ENCODE results near the gene FGD4. TPM values are rescaled to one million over a fixed set of nuclear protein-coding genes. Genes with fewer than 3 reads are reported as not detected.

Gene FGD4
- polyA plus RNA-seq, 1 donor from 2014 or later: 0.64 TPM

DNA sequence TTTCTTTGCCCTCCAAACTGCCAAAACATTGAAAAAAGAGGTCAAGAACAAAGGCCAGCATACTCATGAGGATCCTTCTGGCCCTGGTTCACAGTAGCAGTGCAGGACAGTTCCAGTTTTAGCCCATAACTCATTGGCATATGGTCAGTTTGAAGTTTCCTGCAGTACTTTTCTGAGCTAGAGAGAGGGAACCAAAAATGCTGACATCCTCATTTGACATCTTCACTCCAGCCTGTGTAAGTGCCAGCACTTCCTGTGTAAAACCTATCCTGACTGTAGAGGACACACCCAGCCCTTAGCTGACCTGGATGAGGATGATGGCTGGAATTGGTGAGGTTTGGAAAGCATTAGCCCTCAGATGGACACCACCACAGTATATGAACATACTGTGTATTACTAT, 84.1 kb downstream of the FGD4 start:
- H3K27ac Mint-ChIP-seq: no peak overlapping the region
- H3K4me1 Mint-ChIP-seq: peaks cover 30 to 35% (median 34%) of the 10 kb centered on the region in 3 donors
- H3K27me3 Mint-ChIP-seq: no peaks in the 10 kb centered on the region
- H3K4me3 Mint-ChIP-seq: peak overlapping the region in 3 of 4 donors; percentile 38 to 71 (median 56)
- no peaks in the 10 kb centered on the region for H3K36me3 Mint-ChIP-seq
- no peaks in the 10 kb centered on the region for H3K9me3 Mint-ChIP-seq

- no peaks in the 10 kb centered on the region for H3K27me3 Mint-ChIP-seq
- no peaks in the 10 kb centered on the region for H3K36me3 Mint-ChIP-seq
- no peaks in the 10 kb centered on the region for H3K9me3 Mint-ChIP-seq
- H3K27ac Mint-ChIP-seq: no peak overlapping the region
- H3K4me1 Mint-ChIP-seq: peaks cover 27 to 30% (median 30%) of the 10 kb centered on the region in 3 donors
- no peak overlapping the region for H3K4me3 Mint-ChIP-seq
These were observed 84.6 kb downstream of the FGD4 start for GRCh38 chr12:32483993-32484392.

DNA sequence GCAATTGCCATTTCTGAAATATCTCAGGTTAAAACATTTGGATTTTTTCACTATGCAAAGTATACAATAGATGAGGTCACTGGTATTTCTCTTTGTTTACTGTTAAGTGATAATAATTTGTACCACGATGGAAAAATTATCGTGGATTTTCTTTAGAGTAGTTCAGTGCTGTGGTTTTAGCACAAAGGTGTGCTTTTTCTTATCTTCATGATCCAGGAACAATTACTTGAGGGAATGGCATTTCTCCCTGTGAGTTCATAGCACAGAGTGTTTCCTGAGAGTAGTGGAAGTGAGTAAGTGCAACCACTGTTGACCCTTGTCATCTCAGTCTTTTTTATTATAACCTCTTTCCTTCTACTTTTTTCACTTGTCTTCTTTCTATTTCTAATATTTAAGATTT, 86.8 kb downstream of the FGD4 start:
- H3K27ac Mint-ChIP-seq: no peak overlapping the region
- no peaks in the 10 kb centered on the region for H3K9me3 Mint-ChIP-seq
- no peak overlapping the region for H3K4me3 Mint-ChIP-seq
- no peaks in the 10 kb centered on the region for H3K36me3 Mint-ChIP-seq
- peaks cover 28 to 30% (median 29%) of the 10 kb centered on the region in 3 donors for H3K4me1 Mint-ChIP-seq
- no peaks in the 10 kb centered on the region for H3K27me3 Mint-ChIP-seq

DNA sequence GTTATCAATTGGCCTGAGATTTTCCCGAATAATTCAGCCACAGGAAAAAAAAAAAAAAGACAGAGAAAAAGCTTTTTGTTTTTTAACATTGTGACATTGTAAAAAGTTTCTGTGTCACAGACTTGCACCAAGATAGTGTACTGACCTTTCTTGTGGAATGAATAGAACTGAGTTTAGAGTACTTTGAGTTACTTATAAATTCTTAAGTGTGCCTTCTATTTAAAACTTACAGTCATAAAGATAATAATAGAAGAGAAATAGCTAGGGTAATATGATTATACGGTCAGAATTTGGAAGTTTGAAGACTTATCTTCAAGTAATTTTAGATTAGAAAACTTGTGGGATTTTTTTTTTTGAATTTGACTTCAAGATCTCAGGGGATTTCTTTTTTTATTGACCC, 88.8 kb downstream of the FGD4 start:
- Mint-ChIP-seq H3K4me3 (no peak overlapping the region), H3K36me3 (no peaks in the 10 kb centered on the region), H3K9me3 (no peaks in the 10 kb centered on the region), H3K27me3 (no peaks in the 10 kb centered on the region), H3K4me1 (peaks cover 11 to 17% (median 12%) of the 10 kb centered on the region in 3 donors), H3K27ac (no peak overlapping the region)

DNA sequence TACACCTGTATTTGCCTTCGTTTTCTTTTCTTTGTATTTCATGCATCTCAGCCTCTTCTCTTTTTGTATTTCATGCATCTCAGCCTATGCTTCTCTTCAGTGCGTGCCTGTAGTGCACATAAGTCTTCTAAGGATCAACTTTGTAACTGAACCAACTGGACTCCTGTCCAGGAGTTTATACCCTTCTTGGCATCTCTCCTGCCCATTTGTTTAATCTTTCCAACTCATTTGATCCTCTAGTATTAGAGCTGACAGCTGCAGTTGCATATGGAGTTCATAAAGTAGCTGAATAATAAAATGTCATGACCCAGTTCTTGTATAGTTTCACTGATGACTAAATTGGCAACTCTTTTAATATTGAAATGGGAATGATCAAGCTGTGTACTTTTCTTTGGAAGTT, 89.7 kb downstream of the FGD4 start:
- peaks cover 2 to 7% (median 5%) of the 10 kb centered on the region in 3 donors for H3K4me1 Mint-ChIP-seq
- no peaks in the 10 kb centered on the region for H3K9me3 Mint-ChIP-seq
- no peak overlapping the region for H3K27ac Mint-ChIP-seq
- no peak overlapping the region for H3K4me3 Mint-ChIP-seq
- no peaks in the 10 kb centered on the region for H3K36me3 Mint-ChIP-seq
- H3K27me3 Mint-ChIP-seq: no peaks in the 10 kb centered on the region

DNA sequence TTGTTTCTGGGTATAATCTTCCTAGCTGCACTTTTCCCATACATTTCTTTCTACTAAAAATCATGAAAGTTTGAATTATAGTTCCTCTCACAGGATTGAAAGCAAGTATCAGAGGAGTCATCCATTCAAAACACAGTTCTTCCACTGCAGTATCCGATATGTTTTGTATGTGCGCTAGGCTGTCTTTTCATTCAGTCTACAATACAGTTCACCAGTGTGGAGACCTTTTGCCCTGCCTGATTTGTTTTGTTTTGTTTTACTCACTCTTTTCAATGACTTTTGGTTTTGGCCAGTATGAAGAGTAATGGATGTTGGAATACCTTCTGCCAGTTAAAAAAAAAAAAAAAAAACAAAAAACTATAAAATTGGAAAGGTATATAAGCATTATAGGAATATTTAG, 91.4 kb downstream of the FGD4 start:
- Mint-ChIP-seq H3K4me3 (no peak overlapping the region), H3K27ac (no peak overlapping the region), H3K27me3 (no peaks in the 10 kb centered on the region), H3K9me3 (no peaks in the 10 kb centered on the region), H3K36me3 (no peaks in the 10 kb centered on the region), H3K4me1 (peaks cover 0 to 4% (median 4%) of the 10 kb centered on the region in 3 donors)

DNA sequence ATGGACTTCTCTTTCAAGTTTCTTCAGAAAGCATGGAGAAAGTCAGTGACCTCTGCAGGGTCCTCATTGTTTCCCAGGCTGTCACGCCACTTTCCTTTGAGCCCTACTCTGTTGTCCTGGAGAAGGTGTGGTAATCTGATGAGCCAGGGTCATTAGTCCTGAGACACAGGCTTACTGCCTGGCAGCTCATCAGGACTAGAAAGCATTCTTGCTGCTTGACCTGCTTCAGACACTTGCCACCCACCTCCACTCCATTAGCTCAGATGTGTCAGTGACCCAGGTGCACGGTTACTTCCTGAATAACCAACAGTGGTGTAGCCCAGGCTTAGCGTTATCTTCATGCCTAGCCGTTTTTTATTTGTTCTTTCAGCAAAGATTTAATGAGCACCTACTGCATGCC, 93.9 kb downstream of the FGD4 start:
- no peaks in the 10 kb centered on the region for H3K27me3 Mint-ChIP-seq
- H3K27ac Mint-ChIP-seq: no peak overlapping the region
- H3K4me3 Mint-ChIP-seq: no peak overlapping the region
- no peaks in the 10 kb centered on the region for H3K9me3 Mint-ChIP-seq
- peaks cover 2 to 8% (median 5%) of the 10 kb centered on the region in 3 donors for H3K4me1 Mint-ChIP-seq
- H3K36me3 Mint-ChIP-seq: no peaks in the 10 kb centered on the region

- peaks cover 0 to 7% (median 5%) of the 10 kb centered on the region in 3 donors for H3K4me1 Mint-ChIP-seq
- no peak overlapping the region for H3K27ac Mint-ChIP-seq
- H3K36me3 Mint-ChIP-seq: no peaks in the 10 kb centered on the region
- H3K9me3 Mint-ChIP-seq: no peaks in the 10 kb centered on the region
- H3K4me3 Mint-ChIP-seq: no peak overlapping the region
- H3K27me3 Mint-ChIP-seq: no peaks in the 10 kb centered on the region
These were observed 95.3 kb downstream of the FGD4 start for GRCh38 chr12:32494656-32495055.

GRCh38 chr12:32496946-32497345, 97.6 kb downstream of the FGD4 start:
- H3K27ac Mint-ChIP-seq: peak overlapping the region in 1 of 3 donors; percentile 6
- H3K9me3 Mint-ChIP-seq: no peaks in the 10 kb centered on the region
- H3K27me3 Mint-ChIP-seq: no peaks in the 10 kb centered on the region
- H3K4me1 Mint-ChIP-seq: peaks cover 0 to 7% (median 5%) of the 10 kb centered on the region in 3 donors
- H3K36me3 Mint-ChIP-seq: no peaks in the 10 kb centered on the region
- no peak overlapping the region for H3K4me3 Mint-ChIP-seq

GRCh38 chr12:32497864-32498263, 98.5 kb downstream of the FGD4 start:
- no peak overlapping the region for H3K27ac Mint-ChIP-seq
- H3K9me3 Mint-ChIP-seq: no peaks in the 10 kb centered on the region

GRCh38 chr12:32499048-32499447, 99.7 kb downstream of the FGD4 start:
- Mint-ChIP-seq H3K4me1 (peaks cover 0 to 7% (median 5%) of the 10 kb centered on the region in 3 donors), H3K36me3 (no peaks in the 10 kb centered on the region), H3K27me3 (no peaks in the 10 kb centered on the region), H3K9me3 (no peaks in the 10 kb centered on the region), H3K27ac (no peak overlapping the region), H3K4me3 (no peak overlapping the region)

More at GRCh38 chr12:32497864-32498263, 98.5 kb downstream of the FGD4 start:
- Mint-ChIP-seq H3K4me1 (peaks cover 0 to 7% (median 5%) of the 10 kb centered on the region in 3 donors), H3K36me3 (no peaks in the 10 kb centered on the region), H3K27me3 (no peaks in the 10 kb centered on the region), H3K4me3 (peak overlapping the region in 2 of 4 donors; percentile 14 to 73)

GRCh38 chr12:32501835-32502333, 102.5 kb downstream of the FGD4 start:
- Mint-ChIP-seq H3K9me3 (no peaks in the 10 kb centered on the region), H3K4me3 (peak overlapping the region in 1 of 4 donors; percentile 37), H3K4me1 (peaks cover 0 to 6% (median 5%) of the 10 kb centered on the region in 3 donors), H3K27ac (peak overlapping the region in 1 of 3 donors; percentile 3), H3K36me3 (no peaks in the 10 kb centered on the region), H3K27me3 (no peaks in the 10 kb centered on the region)

DNA sequence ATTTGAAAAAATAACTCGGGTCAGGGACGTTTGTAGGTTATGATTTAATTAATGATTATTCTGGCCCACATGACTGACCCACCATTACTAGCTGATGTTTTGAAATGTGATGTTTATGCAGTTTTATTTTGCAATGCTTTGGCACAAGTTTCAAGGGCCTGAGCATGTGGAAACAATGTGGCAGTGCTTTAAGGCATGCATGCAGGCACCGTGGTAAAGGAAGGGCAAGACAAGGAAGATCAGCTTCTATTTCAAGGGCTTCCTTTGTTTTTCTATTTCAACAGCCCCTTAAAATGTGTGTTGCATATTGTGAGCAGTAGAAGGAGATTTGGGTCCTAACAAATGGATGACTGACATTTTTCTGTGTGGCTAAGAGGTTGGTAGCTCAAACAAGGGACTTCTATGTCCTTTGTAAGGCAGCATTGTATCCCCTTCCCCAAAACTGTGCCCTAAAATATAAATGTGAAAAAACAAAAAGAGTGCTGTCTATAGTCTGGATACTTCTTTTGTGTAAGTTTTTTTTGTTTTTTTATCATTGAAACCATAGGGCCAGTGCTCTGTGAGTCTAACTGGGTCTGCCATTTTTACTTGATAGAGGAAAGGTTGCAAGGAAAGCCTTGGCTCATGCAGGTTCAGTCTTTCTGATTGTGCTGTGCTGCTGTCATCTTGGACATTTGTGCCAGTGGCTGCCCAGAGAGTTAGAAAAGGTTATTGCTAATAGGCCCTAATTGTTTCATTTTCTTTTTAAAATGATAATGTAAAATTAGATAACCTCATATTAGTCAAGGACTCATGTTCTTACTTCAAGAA, 103.5 kb downstream of the FGD4 start:
- Mint-ChIP-seq H3K27me3 (no peaks in the 10 kb centered on the region), H3K9me3 (no peaks in the 10 kb centered on the region)

GRCh38 chr12:32503730-32504129, 104.4 kb downstream of the FGD4 start:
- Mint-ChIP-seq H3K4me1 (no peaks in the 10 kb centered on the region), H3K27ac (no peak overlapping the region)

More for the DNA sequence above, 103.5 kb downstream of the FGD4 start:
- Mint-ChIP-seq H3K36me3 (no peaks in the 10 kb centered on the region), H3K4me3 (no peak overlapping the region), H3K27ac (no peak overlapping the region), H3K4me1 (peaks cover 0 to 3% (median 3%) of the 10 kb centered on the region in 3 donors)

GRCh38 chr12:32504591-32504990, 105.2 kb downstream of the FGD4 start:
- Mint-ChIP-seq H3K4me3 (no peak overlapping the region), H3K27ac (no peak overlapping the region), H3K27me3 (no peaks in the 10 kb centered on the region), H3K4me1 (no peaks in the 10 kb centered on the region), H3K36me3 (no peaks in the 10 kb centered on the region), H3K9me3 (no peaks in the 10 kb centered on the region)

More at GRCh38 chr12:32503730-32504129, 104.4 kb downstream of the FGD4 start:
- H3K36me3 Mint-ChIP-seq: no peaks in the 10 kb centered on the region
- H3K27me3 Mint-ChIP-seq: no peaks in the 10 kb centered on the region
- H3K4me3 Mint-ChIP-seq: no peak overlapping the region
- H3K9me3 Mint-ChIP-seq: no peaks in the 10 kb centered on the region

Measured in IgD-negative memory B cell (primary cell).